NCI-H748 treated with DMSO at 0.1 percent for 48 hours (cell line): ENCODE results near the gene PTPN11.
A peak's percentile ranks its signal among the peaks of the same experiment; 100 is the strongest.
"Not testable (repeated sequence)": the region's sequence is repeated elsewhere in the genome, so short reads cannot be mapped to it uniquely, and the experiment has no call there.

Source experiments
- DNase-seq: peaks from one replicate; lab custom pipeline; 2025; lab: John Stamatoyannopoulos, UW

The PTPN11 gene

DNA sequence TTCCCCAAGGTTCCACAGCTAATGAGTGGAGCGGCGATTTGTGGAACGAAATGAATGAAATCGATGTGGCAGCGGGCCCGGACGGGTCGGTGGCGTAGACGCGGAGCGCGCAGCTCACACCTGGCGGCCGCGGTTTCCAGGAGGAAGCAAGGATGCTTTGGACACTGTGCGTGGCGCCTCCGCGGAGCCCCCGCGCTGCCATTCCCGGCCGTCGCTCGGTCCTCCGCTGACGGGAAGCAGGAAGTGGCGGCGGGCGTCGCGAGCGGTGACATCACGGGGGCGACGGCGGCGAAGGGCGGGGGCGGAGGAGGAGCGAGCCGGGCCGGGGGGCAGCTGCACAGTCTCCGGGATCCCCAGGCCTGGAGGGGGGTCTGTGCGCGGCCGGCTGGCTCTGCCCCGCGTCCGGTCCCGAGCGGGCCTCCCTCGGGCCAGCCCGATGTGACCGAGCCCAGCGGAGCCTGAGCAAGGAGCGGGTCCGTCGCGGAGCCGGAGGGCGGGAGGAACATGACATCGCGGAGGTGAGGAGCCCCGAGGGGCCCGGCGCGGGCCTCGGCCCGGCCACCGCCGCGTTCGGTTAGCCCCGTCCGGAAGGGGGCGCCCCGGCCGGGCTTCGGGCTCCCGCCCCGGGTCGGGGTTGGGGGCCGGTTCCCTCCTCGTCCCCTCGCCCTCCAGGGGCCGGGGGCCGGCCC is at the start of gene PTPN11:
TSS of gene PTPN11 (plus strand) at position 340 of the 689 bp plus-strand sequence. CDS start at position 505, 165 bp downstream.
- peak; percentile 43 for DNase-seq

DNA sequence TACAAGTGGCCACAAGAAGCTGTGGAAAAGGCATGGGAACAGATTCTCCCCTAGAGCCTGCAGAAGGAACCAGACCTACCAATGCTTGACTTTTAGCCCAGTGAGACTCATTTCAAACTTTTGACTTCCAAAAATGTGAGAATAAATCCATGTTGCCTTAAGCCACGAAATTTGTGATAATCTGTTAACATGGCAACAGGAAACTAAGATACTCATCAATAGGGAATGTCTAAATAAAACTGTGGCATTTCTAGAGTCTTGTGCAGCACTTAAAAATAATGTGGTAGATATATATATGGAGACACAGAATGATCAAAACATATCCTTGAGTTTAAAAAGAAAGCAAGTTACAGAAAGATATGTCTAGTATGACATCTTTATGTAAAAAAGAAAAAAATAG is 48.5 kb upstream of the PTPN11 start:
- DNase-seq, result no peak

DNA sequence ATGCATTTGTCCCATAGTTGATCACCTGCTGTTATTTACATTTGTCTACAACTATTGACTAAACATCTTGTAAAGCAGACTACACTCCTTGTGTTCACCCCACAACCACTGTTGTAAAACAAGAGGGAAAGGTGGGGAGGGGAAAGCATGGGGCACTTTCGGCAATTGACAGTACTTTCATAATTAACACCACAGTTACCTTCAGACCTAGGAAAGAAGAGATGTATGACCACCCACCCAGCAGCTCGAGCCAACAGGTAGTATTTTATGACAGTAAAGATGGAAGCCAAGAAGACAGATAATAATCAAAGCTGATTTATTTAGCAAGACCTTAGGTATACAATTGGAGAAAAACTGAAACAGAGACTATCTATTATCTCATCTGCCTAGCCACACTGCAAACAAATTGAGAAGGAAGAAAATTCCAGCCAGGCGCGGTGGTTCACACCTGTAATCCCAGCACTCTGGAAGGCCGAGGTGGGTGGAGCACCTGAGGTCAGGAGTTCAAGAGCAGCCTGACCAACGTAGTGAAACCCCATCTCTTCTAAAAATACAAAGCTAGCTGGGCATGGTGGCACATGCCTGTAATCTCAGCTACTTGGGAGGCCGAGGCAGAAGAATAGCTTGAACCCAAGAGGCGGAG is 47.8 kb upstream of the PTPN11 start:
- no peak for DNase-seq

DNA sequence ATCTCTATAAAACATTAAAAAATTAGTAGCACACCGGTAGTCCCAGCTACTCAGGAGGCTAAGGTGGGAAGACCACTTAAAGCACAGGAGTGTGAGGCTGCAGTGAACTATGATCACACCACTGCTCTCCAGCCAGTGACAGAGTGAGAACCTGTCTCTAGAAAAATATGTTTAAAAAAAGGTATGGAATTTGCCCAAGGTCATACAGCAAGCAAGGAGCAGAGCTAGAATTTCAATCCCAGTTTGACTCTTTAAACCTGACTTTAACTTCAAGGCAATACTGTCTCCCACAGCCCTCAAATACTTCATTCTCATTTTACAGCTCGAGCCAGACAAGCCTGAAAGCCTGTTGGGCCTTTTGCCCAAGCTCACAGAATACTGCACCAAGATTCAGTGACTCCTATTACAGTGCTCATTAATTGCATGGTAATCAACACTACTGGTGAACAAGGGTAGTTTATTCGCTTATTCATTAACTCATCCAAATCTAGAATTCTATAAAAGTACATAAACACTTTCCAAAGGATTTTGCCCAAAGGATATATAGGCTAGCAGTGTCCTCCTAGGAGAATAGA is 44.5 kb upstream of the PTPN11 start:
- no peak for DNase-seq

DNA sequence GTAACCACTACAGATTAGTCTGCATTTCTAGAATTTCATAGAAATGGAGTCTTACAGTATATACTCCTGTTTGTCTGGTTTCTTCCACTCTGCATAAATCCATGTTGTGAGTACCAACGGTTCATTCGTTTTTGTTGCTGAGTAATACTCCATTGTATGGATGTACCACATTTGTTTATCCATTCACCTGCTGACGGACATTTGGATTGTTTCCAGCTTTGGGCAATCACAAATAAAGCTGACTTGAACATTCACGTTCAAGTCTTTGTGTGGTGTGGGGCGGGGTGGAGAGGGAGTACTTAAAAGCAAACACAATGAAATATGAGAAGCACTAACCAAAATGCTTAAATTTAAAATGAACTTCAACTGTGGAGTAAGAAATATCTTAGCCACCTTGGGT is 43.6 kb upstream of the PTPN11 start:
- peak; percentile 23 for DNase-seq

DNA sequence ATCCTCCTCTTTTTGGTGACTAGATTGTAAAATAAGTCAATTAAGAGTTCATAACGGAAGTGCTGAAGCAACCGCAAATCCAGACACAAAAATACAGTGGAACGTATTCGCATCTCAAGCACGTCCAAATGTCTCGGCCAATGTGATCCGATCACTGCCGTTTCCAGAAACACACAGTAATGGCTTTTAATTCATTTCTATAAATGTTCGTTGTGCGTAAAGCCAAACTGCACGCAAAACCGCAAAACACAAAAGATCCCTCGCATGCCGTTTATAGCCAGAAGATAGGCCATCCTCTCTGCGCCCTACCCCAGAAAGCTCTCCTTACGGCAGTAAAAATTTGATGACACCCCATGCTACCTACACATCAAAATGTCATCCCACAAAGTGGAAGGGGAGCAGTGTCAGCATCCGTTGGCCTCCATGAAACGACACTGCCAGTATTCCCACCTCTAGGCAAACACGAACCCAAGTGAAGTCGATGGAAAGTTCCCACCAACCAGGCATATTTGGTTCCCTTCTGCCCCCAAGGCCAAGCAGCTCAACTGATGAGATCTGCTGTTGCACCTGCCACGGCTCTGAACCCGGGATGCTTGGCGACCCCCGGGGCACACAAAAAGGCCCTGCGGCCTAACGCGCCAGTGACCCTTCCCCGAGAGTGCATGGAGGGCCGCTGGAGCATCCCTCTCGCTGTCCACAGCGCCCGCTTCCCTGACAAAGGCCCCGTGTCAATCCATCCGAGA is 37.9 kb upstream of the PTPN11 start:
- no peak for DNase-seq

DNA sequence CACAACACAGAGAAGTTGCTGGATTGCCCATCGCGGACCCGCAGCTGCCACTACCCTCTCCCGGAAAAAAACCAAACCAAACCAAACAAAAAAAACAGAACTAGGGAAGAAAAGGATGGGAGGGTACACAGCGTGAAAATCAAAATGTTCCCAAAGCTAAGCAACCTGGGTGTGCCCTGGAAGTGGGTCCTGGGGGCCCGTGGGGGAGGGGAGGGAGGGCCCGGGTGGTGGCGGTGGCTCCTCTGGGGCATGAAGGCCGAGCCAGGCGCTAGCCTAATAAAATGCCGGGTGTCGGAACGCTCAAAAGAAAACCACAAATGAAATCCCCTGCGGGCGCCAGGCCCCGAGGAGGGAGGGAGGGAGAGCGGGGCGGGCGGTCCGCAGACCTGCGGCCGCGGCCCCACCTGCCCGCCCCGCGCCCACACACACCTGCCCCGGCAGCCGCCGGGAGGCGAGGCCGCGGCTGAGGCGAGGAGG is 37.3 kb upstream of the PTPN11 start:
- peak; percentile 10 for DNase-seq

DNA sequence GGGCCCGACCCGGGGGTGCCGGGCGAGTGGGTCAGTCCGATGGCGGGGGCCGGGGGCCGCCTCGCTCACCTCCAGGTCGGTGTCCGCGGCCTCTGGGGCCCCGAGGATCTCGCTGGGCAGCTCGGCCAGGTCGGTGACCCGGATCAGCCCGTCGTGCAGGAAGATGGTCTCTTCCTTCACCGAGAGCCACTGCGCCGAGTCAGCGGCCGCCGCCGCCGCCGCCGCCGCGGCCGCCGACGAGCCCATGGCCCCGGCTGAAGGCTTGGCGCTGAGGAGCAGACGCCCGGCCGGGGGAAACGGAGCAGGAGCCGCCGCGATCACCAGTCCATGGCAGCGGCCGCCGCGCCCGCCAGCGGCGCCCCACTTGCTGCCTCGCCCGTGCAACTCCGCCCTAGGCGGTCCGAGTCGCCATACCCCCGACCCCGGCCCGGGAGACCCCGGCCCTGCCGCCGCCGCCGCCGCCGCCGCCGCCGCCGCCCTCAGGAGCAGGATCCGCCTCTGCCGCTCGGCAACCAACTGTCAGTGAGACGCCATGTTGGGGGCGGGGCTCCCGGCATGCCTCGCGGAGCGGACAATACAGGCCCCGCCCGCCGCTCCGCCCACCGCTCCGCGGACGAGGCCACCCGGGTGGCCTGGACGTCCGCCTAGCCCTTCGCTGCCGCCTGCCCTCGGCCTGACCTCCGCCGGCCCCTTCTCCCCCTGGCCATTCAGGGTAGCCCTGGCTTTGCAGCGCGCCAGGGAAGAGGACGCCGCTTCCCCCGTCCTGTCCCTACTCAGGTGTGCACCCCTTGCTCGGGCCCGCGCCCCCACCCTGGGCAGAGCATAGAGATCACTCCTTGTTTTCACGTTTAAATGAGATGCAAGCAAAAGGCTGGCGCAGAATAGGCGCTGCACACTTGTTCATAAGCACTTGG is 36.6 kb upstream of the PTPN11 start, which contains the start of gene HECTD4:
TSS of gene HECTD4 (minus strand) at position 549 of the 914 bp plus-strand sequence. CDS start at position 246, 303 bp downstream.
- peak; percentile 73 for DNase-seq

DNA sequence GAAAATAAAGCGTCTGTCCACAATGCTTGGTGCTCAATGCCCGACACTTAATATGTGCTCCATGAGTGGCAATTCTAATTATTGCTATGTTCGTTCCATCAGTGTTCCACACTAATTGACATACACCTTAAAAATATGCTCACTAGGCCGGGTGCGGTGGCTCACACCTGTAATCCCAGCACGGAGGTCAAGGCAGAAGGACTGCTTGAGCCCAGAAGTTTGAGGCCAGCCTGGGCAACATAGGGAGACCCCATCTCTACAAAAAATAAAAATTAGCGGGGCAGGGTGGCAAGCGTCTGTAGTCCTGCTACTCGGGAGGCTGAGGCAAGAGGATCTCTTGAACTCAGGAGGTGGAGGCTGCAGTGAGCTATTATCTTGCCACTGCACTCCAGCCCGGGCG is 35.9 kb upstream of the PTPN11 start:
- no peak for DNase-seq

DNA sequence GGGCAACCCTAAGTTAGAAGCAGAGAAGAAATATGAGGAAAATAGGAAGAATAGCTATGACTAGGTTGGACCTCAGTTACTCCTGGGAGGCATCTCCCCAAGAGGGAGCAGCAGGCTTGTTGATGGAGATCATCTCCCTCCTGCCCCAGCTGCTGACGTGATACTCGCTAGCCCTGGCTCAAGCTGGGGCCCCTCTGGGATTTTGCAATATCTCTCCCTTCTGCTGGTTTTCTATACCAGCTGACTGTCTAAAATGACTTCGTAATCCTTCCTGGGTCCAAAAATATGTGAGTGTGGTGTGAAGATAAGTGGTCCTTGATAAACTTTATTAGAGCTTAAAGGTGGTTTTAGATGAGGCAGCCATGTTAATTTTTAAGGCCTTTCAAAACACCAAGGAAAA is 32.0 kb upstream of the PTPN11 start:
- no peak for DNase-seq

DNA sequence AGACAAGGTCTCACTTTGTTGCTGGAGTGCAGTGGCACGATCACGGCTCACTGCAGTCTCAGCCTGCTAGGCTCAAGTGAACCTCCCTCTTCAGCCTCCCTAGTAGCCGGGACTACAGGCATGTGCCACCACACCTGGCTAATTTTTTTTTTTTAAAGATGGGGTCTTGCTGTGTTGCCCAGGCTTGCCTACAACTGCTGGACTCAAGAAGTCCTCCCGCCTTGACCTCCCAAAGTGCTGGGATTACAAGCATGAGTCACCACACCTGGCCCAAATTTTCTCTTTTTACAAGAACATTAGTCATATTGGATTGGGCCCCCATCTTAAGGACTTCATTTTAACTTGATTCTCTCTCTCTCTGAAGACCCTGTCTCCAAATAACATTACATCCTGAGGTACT is 29.5 kb upstream of the PTPN11 start:
- DNase-seq, result no peak

DNA sequence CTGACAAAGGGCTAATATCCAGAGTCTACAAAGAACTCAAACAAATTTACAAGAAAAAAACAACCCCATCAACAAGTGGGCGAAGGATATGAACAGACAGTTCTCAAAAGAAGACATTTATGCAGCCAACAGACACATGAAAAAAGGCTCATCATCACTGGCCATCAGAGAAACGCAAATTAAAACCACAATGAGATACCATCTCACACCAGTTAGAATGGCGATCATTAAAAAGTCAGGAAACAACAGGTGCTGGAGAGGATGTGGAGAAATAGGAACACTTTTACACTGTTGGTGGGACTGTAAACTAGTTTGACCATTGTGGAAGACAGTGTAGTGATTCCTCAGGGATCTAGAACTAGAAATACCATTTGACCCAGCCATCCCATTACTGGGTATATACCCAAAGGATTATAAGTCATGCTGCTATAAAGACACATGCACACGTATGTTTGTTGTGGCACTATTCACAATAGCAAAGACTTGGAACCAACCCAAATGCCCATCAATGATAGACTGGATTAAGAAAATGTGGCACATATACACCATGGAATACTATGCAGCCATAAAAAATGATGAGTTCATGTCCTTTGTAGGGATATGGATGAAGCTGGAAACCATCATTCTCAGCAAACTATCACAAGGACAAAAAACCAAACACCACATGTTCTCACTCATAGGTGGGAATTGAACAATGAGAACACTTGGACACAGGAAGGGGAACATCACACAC is 28.7 kb upstream of the PTPN11 start:
- DNase-seq, result not testable (repeated sequence)

DNA sequence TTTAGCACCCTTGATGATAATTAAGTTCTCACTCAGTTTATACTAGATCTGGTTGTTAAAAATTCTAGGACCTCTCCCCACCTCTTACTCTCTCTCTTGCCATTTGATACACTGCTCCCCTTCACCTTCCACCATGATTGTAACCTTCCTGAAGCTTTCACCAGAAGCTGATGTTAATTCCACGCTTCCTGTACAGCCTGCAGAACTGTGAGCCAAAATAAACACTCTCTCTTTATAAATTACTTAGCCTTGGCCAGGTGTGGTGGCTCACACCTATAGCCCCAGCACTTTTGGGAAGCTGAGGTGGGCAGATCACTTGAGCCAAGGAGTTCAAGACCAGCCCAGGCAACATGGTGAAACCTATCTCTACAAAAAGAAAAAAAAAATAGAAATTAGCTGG is 25.4 kb upstream of the PTPN11 start:
- no peak for DNase-seq

DNA sequence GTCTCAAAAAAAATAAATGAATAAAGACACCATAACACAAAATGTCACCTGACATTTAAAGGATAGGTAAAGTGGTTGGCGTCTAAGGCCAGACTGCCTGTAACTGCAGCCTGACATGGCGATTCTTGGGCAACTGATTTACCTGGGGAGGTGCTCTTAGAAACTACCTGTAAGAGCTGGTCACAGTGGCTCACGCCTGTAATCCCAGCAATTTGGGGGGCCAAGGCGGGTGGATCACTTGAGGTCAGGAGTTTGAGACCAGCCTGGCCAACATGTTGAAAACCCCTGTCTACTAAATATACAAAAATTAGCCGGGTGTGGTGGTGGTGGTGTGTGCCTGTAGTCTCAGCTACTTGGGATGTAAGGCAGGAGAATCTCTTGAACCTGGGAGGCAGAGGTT is 17.7 kb upstream of the PTPN11 start:
- no peak for DNase-seq

DNA sequence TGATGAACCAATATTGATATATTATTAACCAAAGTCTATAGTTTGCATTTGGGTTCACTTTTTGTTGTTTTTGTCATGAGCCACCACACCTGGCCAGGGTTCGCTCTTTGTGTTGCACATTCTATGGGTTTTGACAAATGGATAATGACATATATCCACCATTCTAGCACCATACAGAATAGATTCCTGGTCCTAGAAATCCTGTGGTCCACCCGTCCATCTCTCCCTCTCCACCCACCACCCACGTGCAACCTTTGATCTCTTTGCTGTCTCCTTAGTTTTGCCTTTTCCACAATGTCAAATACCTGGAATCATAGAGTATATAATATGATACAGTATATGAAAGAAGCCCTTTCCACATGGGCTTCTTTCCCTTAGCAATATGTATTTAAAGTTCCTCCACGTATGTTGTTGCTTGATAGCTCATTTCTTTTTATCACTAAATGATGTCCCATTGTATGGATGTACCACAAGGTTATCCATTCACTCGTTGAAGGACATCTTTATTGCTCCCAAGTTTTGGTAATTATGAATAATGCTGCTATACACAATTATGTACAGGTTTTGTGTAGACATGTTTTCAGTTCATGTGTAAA is 16.7 kb upstream of the PTPN11 start:
- no peak for DNase-seq

DNA sequence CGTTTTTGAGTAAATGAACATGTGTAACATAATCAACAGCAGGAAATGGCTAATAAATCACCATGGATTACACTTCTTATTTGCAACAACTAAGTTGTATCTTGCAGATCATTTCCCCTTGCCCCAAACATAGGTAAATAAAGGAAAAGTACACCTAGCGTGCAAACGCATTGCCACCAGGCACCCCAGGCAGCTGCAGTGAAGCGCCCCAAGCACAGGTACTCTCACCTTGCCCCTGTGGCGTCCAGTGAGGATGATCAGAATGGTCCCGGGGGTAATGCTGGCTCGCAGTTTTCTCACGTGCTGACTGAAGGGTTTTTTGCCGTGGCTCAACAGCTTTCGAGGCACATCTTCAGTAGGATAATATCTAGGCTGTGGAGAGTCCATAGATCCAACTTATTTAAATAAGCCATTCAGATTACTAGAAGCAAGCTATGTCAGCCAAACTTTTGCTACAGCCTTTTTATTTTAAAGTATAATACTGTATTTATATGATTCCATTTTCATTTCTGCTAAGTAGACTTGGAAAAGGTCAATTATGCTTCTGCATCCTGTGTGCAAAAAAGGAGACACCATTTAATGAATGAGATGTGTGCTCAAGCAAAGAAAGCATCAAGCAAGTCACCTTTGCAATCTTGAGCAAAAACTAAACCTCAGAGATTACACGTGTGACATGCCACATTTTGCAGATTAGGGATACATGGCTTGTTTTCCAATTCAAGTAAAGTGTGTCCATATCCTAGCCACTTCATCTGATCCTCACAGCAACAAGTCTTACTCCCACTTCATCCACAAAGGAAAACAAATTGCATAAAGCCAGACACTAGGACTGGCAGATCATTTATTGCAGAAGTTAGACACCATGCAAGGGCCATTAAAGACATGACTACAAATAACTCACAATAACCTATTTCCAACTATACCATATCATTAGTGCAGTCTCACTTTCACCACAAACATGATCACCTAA is 11.9 kb upstream of the PTPN11 start:
- no peak for DNase-seq

DNA sequence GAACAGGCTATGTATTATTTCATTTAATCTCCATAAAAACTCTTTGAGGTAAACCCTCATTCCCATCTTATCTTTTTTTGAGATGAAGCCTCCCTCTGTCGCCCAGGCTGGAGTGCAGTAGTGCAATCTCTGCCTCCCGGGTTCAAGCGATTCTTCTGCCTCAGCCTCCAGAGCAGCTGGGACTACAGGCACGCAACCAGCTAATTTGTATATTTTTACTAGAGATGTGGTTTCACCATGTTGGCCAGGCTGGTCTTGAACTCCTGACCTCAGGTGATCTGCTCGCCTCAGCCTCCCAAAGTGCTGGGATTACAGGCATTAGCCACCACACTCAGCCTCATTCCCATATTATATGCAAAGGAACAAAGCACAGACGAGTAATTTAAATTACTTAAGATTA is 11.1 kb upstream of the PTPN11 start:
- not testable (repeated sequence) for DNase-seq

DNA sequence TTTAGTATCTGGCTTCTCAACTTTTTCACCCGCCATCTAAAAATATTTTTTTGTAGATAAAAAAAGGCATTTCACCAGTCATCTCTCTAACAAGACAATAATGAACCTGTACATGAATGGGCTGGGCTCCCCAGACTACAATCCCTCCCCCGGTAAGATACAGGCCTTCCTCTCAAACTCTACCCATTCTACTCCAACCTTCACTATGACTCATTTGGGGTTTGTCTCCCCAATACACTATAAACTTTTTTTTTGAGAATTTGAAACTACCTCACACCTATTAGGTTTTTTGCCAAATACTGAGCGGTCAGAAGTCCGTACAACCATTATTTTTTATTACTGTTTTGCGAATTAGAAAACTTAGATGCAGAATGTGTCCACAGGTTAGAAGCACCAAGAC is 10.1 kb upstream of the PTPN11 start:
- DNase-seq, result no peak
